ENCODE measurements around the gene CPA4.

The CPA4 gene

DNA sequence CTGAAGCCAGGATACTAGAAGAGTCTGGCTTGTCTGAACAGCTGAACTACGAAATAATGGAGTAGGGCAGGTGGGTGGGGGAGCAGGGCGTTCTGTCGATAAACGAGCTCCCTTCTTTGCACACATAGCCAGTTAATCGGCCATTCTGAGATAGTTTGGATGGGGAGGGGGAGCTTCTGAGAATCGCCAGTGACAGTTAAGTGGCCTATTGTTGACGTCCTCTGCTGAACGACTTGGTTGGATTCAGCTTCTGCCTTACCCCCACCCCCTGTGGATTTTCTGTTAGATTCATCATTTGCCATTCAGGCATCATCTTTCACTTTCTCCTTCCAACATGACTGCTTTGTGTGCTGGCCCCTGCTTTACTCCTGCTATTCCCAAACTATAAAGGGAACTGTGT, 52.2 kb downstream of the CPA4 start:
- H3K4me3 ChIP-seq (ENCODE audit: control insufficient read depth, low read depth, low read length): no peak overlapping the region
- TF ChIP-seq, protein P1, sequence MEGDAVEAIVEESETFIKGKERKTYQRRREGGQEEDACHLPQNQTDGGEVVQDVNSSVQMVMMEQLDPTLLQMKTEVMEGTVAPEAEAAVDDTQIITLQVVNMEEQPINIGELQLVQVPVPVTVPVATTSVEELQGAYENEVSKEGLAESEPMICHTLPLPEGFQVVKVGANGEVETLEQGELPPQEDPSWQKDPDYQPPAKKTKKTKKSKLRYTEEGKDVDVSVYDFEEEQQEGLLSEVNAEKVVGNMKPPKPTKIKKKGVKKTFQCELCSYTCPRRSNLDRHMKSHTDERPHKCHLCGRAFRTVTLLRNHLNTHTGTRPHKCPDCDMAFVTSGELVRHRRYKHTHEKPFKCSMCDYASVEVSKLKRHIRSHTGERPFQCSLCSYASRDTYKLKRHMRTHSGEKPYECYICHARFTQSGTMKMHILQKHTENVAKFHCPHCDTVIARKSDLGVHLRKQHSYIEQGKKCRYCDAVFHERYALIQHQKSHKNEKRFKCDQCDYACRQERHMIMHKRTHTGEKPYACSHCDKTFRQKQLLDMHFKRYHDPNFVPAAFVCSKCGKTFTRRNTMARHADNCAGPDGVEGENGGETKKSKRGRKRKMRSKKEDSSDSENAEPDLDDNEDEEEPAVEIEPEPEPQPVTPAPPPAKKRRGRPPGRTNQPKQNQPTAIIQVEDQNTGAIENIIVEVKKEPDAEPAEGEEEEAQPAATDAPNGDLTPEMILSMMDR (conservative IDR thresholded peaks at IDR 0.05; ENCODE audit: control insufficient read depth, insufficient read depth, low read depth, low read length): no peak

GRCh38 chr7:130345725-130346124, 52.8 kb downstream of the CPA4 start:
- no peak overlapping the region for H3K4me3 ChIP-seq (ENCODE audit: control insufficient read depth, low read depth, low read length)
- TF ChIP-seq, protein P1 (conservative IDR thresholded peaks at IDR 0.05; ENCODE audit: control insufficient read depth, insufficient read depth, low read depth, low read length): no peak
- DNase-seq (ENCODE audit: low read depth): no peak

More for the DNA sequence above, 52.2 kb downstream of the CPA4 start:
- no peak for DNase-seq (ENCODE audit: low read depth)

GRCh38 chr7:130346177-130346905, 53.4 kb downstream of the CPA4 start:
- TF ChIP-seq, protein P1 (conservative IDR thresholded peaks at IDR 0.05; ENCODE audit: control insufficient read depth, insufficient read depth, low read depth, low read length): no peak
- H3K4me3 ChIP-seq (ENCODE audit: control insufficient read depth, low read depth, low read length): no peak overlapping the region
- DNase-seq (ENCODE audit: low read depth): no peak

GRCh38 chr7:130346941-130347340, 54.0 kb downstream of the CPA4 start:
- DNase-seq (ENCODE audit: low read depth): no peak
- TF ChIP-seq, protein P1 (conservative IDR thresholded peaks at IDR 0.05; ENCODE audit: control insufficient read depth, insufficient read depth, low read depth, low read length): no peak

DNA sequence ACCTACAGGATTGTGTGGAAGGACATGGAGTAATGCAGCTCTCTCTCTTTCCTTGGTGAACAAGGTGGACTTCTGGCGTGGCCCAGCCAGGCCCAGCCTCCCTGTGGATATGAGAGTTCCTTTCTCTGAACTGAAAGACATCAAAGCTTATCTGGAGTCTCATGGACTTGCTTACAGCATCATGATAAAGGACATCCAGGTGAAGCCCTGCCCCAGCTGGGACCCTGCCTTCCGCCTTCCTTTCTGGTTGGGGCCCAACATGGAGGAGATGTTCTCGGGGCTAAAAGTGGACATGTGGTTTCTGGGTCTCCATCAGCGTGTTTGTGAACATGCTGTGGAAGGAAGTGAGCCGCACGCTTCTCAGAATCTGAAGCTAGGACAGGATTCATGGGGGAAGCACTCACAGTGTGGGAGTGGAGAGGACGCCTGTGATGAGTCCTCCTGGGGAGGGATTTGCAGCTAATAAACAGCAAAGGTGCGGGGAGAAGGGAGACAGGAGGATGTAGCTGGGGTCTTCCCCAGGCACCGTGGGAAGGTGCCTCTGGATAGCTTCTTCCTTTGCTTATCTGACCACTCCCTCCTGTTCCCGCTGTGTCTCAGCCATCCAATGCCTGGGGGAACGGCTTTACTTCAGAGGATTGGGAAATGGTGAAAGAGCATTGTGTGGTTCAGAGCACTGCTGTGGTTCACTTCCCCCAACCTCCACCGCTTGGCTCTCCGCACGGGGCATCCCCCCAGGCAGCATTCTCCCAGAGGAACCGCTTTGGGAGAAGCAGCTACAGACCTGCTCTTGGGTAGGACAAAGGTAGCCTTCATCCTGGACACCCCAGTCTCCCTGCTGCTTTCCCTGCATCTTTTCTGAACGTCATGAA, 57.2 kb downstream of the CPA4 start:
- DNase-seq (ENCODE audit: low read depth): peak; percentile 48

More at GRCh38 chr7:130346941-130347340, 54.0 kb downstream of the CPA4 start:
- H3K4me3 ChIP-seq (ENCODE audit: control insufficient read depth, low read depth, low read length): no peak overlapping the region

More for the DNA sequence above, 57.2 kb downstream of the CPA4 start:
- no peak overlapping the region for H3K4me3 ChIP-seq (ENCODE audit: control insufficient read depth, low read depth, low read length)
- TF ChIP-seq, protein P1 (conservative IDR thresholded peaks at IDR 0.05; ENCODE audit: control insufficient read depth, insufficient read depth, low read depth, low read length): no peak
